Vagina (tissue), 2 donors: ENCODE measurements around the gene MED6.

Experiments used
- CTCF ChIP-seq, 3 experiments: fragments of 450-650 bp in 2 of 3; fragments of 200-600 bp in 1 of 3; sonication (generic) in 1 of 3; IDR thresholded peaks; one replicate each; pipeline ENCODE4 v1.5.1; 2017 to 2019; ENCODE audit warnings: antibody characterized with exemption in 3 of 3, mild to moderate bottlenecking in 2 of 3, moderate library complexity in 2 of 3
- POLR2A ChIP-seq, 2 donors: fragments of 450-650 bp; IDR thresholded peaks; one replicate each; pipeline ENCODE4 v1.6.1; 2017; ENCODE audit warnings: antibody characterized with exemption in 2 of 2, mild to moderate bottlenecking in 2 of 2, moderate library complexity in 2 of 2
- POLR2AphosphoS5 ChIP-seq, 2 donors: sonication (generic); formaldehyde crosslinking; IDR thresholded peaks; one replicate each; pipeline ENCODE4 v1.9.0; 2017; ENCODE audit warnings: antibody characterized with exemption in 2 of 2, mild to moderate bottlenecking in 2 of 2, low read depth in 1 of 2; ENCODE audit not compliant: insufficient read depth in 1 of 2

GRCh38 chr14:70601162-70601561 lies 707 bp upstream of the MED6 start:
- TF ChIP-seq POLR2A (IDR thresholded peaks at IDR 0.05) (no peak), CTCF (IDR thresholded peaks at IDR 0.05) (no peak), POLR2AphosphoS5 (IDR thresholded peaks at IDR 0.05; ENCODE audit: insufficient read depth in 1 of 2, low read depth in 1 of 2) (no peak)
